Measurements from ENCODE around the gene POGLUT3. TPM values are rescaled to one million over a fixed set of nuclear protein-coding genes. Genes with fewer than 3 reads are reported as not detected.

Gene POGLUT3, protein sequence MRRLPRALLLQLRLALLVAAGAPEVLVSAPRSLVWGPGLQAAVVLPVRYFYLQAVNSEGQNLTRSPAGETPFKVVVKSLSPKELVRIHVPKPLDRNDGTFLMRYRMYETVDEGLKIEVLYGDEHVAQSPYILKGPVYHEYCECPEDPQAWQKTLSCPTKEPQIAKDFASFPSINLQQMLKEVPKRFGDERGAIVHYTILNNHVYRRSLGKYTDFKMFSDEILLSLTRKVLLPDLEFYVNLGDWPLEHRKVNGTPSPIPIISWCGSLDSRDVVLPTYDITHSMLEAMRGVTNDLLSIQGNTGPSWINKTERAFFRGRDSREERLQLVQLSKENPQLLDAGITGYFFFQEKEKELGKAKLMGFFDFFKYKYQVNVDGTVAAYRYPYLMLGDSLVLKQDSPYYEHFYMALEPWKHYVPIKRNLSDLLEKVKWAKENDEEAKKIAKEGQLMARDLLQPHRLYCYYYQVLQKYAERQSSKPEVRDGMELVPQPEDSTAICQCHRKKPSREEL
- 13.1 and 13.4 TPM in 2 replicates for total RNA-seq (2021)
- long read RNA-seq, full-length matches to known transcripts: 26 of 35 reads
- long read RNA-seq, partial matches to known transcripts: 1 of 35 reads
- long read RNA-seq, other reads (novel, unspliced or antisense): 8 of 35 reads

DNA sequence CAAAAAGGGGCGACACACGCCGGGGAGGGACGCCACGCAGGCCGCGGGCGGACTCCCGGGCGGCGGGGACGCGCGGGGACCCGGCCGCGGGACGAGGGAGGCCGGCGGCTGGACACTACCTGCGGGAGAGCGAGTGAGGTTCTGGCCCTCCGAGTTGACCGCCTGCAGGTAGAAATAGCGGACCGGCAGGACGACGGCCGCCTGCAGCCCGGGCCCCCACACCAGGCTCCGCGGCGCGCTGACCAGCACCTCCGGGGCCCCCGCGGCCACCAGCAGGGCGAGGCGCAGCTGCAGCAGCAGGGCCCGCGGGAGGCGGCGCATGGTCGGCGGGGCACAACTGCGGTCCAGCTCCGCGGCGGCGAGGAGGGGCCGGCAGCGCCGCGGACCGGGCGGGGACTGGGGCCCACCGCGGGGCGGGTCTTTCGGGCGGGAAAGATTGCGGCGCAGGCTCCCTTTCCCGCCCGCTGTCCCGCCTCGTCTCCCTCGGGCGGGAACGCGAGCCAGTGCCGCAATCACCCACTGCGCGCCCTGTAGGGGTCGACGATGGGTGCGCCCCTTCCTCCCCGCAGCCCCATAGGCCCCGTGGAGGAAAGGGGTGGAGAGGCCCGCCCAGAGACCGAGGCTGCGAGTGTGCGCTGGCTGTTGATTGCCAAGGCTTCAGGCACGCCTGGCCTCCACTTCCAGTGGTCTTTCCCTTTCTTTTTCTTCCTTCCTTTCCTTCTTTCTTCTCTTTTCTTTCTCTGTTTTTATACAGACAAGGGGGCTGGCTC is at the start of gene POGLUT3:
POGLUT3 (minus strand) TSS at position 339 of the 770 bp plus-strand sequence; CDS start at position 321, 18 bp downstream.
- peaks cover 14% of the 10 kb centered on the region for H3K23me2 ChIP-seq (ENCODE audit: insufficient read length, low read depth, low read length, poor library complexity, severe bottlenecking)
- H3K79me1 ChIP-seq (ENCODE audit: insufficient read depth, low read depth, low read length, poor library complexity, severe bottlenecking): no peaks in the 10 kb centered on the region
- no peaks in the 10 kb centered on the region for H4K20me1 ChIP-seq (ENCODE audit: control insufficient read depth, insufficient read depth, insufficient read length)
- no peak within 1 kb of the TSS for H2AK5ac ChIP-seq (ENCODE audit: insufficient read length, low read length)
- no peaks in the 10 kb centered on the region; a peak in 1 of 5 replicates for H3K9me3 Mint-ChIP-seq
- H3K4me2 ChIP-seq (ENCODE audit: insufficient read depth, insufficient read length, low read length): peak within 1 kb of the TSS; percentile 87
- H3K18ac ChIP-seq (ENCODE audit: insufficient read length, low read depth, low read length): peak within 1 kb of the TSS; percentile 81
- H3K79me2 ChIP-seq (ENCODE audit: insufficient read depth, low read length): no peaks in the 10 kb centered on the region
- peak within 1 kb of the TSS; percentile 91 for H3K14ac ChIP-seq (ENCODE audit: insufficient read depth, low read length)
- no peak within 1 kb of the TSS for H2BK120ac ChIP-seq (ENCODE audit: low read depth, low read length, poor library complexity, severe bottlenecking)
- no peak within 1 kb of the TSS for H3T11ph ChIP-seq (ENCODE audit: low read length)
- no peak within 1 kb of the TSS for H3K27ac ChIP-seq (ENCODE audit: insufficient read length, low read depth, low read length)
- no peak within 1 kb of the TSS for H2BK12ac ChIP-seq (ENCODE audit: insufficient read length, low read depth, low read length)
- H3K56ac ChIP-seq (ENCODE audit: insufficient read length, low read depth, low read length): no peak within 1 kb of the TSS
- WGBS (ENCODE audit: extremely low coverage, insufficient read length, low lambda C conversion rate): no CpG with 5 or more reads among the region's 84 CpGs
- no peak within 1 kb of the TSS for H4K5ac ChIP-seq (ENCODE audit: insufficient read length, low read depth, low read length)
- no peaks in the 10 kb centered on the region; the same call in none of the 2 replicates for H3K4me1 ChIP-seq (ENCODE audit: insufficient read depth, low read length)
- H3K27me3 ChIP-seq (ENCODE audit: insufficient read depth, low read length): no peaks in the 10 kb centered on the region
- H2BK5ac ChIP-seq (ENCODE audit: insufficient read length, low read length): no peak within 1 kb of the TSS
- peaks cover 8% of the 10 kb centered on the region for H3K27me3 Mint-ChIP-seq (ENCODE audit: low read depth)
- no peak within 1 kb of the TSS for H4K91ac ChIP-seq (ENCODE audit: insufficient read length, low read depth, low read length)
- H3K23ac ChIP-seq (ENCODE audit: insufficient read length, low read depth, low read length): no peak within 1 kb of the TSS
- H3K9ac ChIP-seq (ENCODE audit: extremely low read depth, insufficient read length, low read length): peak within 1 kb of the TSS; percentile 59
- H3K27ac Mint-ChIP-seq: peak within 1 kb of the TSS; percentile 87 to 99 (median 97)
- peak; percentile 56 for DNase-seq
- H3K36me3 Mint-ChIP-seq (ENCODE audit: insufficient read depth in 1 of 3, low read depth in 3 of 3): no peaks in the 10 kb centered on the region
- no peak within 1 kb of the TSS for H2BK20ac ChIP-seq (ENCODE audit: low read depth, low read length, poor library complexity, severe bottlenecking)
- H4K8ac ChIP-seq (replicated peaks; ENCODE audit: insufficient read length, low read depth, low read length): no peak within 1 kb of the TSS
- H2AFZ ChIP-seq (ENCODE audit: low read length): no peak within 1 kb of the TSS
- H3K4ac ChIP-seq (ENCODE audit: low read depth, low read length): no peak within 1 kb of the TSS
- peaks cover 11 to 16% of the 10 kb centered on the region in 2 experiments for H3K4me1 Mint-ChIP-seq
- no peaks in the 10 kb centered on the region for H3K9me3 ChIP-seq (ENCODE audit: control insufficient read depth, low read depth, low read length)
- H2BK15ac ChIP-seq (ENCODE audit: low read depth, low read length): 0 out of 2 replicates have a peak within 1 kb of the TSS, but pooled peaks have one; percentile 83
- TF ChIP-seq, protein P1, sequence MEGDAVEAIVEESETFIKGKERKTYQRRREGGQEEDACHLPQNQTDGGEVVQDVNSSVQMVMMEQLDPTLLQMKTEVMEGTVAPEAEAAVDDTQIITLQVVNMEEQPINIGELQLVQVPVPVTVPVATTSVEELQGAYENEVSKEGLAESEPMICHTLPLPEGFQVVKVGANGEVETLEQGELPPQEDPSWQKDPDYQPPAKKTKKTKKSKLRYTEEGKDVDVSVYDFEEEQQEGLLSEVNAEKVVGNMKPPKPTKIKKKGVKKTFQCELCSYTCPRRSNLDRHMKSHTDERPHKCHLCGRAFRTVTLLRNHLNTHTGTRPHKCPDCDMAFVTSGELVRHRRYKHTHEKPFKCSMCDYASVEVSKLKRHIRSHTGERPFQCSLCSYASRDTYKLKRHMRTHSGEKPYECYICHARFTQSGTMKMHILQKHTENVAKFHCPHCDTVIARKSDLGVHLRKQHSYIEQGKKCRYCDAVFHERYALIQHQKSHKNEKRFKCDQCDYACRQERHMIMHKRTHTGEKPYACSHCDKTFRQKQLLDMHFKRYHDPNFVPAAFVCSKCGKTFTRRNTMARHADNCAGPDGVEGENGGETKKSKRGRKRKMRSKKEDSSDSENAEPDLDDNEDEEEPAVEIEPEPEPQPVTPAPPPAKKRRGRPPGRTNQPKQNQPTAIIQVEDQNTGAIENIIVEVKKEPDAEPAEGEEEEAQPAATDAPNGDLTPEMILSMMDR (conservative IDR thresholded peaks at IDR 0.05): no peak
- peak within 1 kb of the TSS; percentile 93 to 97 for H3K4me3 Mint-ChIP-seq

Measured in H9 (cell line).